Measurements from ENCODE around the gene LRP1B.

DNA sequence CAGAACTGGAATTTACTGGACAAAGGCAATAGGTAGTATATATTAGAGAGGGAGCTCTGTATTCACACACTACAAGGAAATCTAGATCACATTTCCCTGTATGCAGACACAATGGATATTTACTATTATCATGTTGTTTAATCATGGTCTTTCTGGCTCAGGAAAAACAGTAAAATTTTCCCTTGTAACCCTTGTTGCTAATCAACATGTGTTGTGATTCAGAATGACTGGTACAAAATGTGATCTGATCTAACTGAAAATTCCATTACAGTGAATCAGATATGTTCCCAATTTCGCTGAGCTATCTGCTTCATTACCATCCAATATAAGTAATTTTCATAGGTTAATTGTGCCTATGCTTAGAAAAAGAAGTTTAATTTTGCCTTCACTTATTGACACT lies 1109.7 kb downstream of the LRP1B start:
- no peak for TF ChIP-seq CTCF (IDR thresholded peaks at IDR 0.05)
- no peak for TF ChIP-seq POLR2AphosphoS5 (IDR thresholded peaks at IDR 0.05)
- TF ChIP-seq POLR2A (IDR thresholded peaks at IDR 0.05; ENCODE audit: low read depth), result no peak

Measured in esophagus muscularis mucosa (tissue), 3 donors.